Left kidney (tissue), 8 donors: ENCODE data around the gene TIGD3. TPM values are rescaled to one million over a fixed set of nuclear protein-coding genes. Genes with fewer than 3 reads are reported as not detected.

Experiments
- DNase-seq: peaks from one replicate; pipeline ENCODE4 v3.0.0-alpha.2; 2013
- long read RNA-seq, 8 donors: transcript quantifications; one replicate each; lab custom pipeline, GENCODE V29; 2026
- polyA plus RNA-seq: library from polyadenylated mRNA; unstranded; fragments of 120-200 nt; gene quantifications from one replicate; pipeline ENCODE4 v1.2.1, GENCODE V29; 2013; ENCODE audit not compliant: insufficient read length

The TIGD3 gene
- 0.60 TPM for polyA plus RNA-seq
- long read RNA-seq, donor 1: 0 reads
- long read RNA-seq, donor 2: 0 reads
- long read RNA-seq, donor 3: 0 reads
- long read RNA-seq, donor 4, partial matches to known transcripts: 0 of 1 reads
- long read RNA-seq, donor 4, other reads (novel, unspliced or antisense): 0 of 1 reads
- long read RNA-seq, donor 5, partial matches to known transcripts: 0 of 1 reads
- long read RNA-seq, donor 5, other reads (novel, unspliced or antisense): 0 of 1 reads
- long read RNA-seq, donor 6, partial matches to known transcripts: 0 of 1 reads
- long read RNA-seq, donor 6, other reads (novel, unspliced or antisense): 0 of 1 reads
- long read RNA-seq, donor 7, partial matches to known transcripts: 0 of 1 reads
- long read RNA-seq, donor 7, other reads (novel, unspliced or antisense): 0 of 1 reads
- long read RNA-seq, donor 8: 0 reads

GRCh38 chr11:65354265-65355012 lies at the start of gene TIGD3:
TSS of gene TIGD3 (plus strand) at chr11:65354751. CDS start at chr11:65355809, 1,058 bp downstream.
- peak; percentile 98 for DNase-seq

GRCh38 chr11:65305501-65306268 lies 48.9 kb upstream of the TIGD3 start:
- DNase-seq: no peak

- no peak for DNase-seq
Observed at GRCh38 chr11:65307298-65308229, 47.0 kb upstream of the TIGD3 start.

GRCh38 chr11:65308281-65308891 lies 46.2 kb upstream of the TIGD3 start:
- DNase-seq: no peak

GRCh38 chr11:65309006-65309405 lies 45.5 kb upstream of the TIGD3 start:
- DNase-seq: no peak

GRCh38 chr11:65310215-65310614 lies 44.3 kb upstream of the TIGD3 start:
- no peak for DNase-seq

GRCh38 chr11:65310736-65311135 lies 43.8 kb upstream of the TIGD3 start:
- DNase-seq: no peak

GRCh38 chr11:65311170-65311678 lies 43.3 kb upstream of the TIGD3 start:
- DNase-seq: no peak

- peak; percentile 83 for DNase-seq
Observed at GRCh38 chr11:65314501-65315203, 39.9 kb upstream of the TIGD3 start, which contains the start of gene CDC42EP2. TSS of gene CDC42EP2 (plus strand) at chr11:65314866. CDS start at chr11:65320899, 6,033 bp downstream.

- peak; percentile 89 for DNase-seq
Observed at GRCh38 chr11:65315204-65315865, 39.2 kb upstream of the TIGD3 start.

- no peak for DNase-seq
Observed at GRCh38 chr11:65315866-65316226, 38.7 kb upstream of the TIGD3 start.

- DNase-seq: no peak
Observed at GRCh38 chr11:65316227-65317024, 38.1 kb upstream of the TIGD3 start.

- DNase-seq: no peak
Observed at GRCh38 chr11:65317025-65317786, 37.3 kb upstream of the TIGD3 start.

- no peak for DNase-seq
Observed at GRCh38 chr11:65320386-65321075, 34.0 kb upstream of the TIGD3 start.

- DNase-seq: no peak
Observed at GRCh38 chr11:65321076-65321475, 33.5 kb upstream of the TIGD3 start.

- no peak for DNase-seq
Observed at GRCh38 chr11:65321828-65322485, 32.6 kb upstream of the TIGD3 start.
